Measurements from ENCODE around the gene GPRIN2. TPM values are rescaled to one million over a fixed set of nuclear protein-coding genes. Genes with fewer than 3 reads are reported as not detected.
A peak's percentile ranks its signal among the peaks of the same experiment; 100 is the strongest.
"Not testable (repeated sequence)": the region's sequence is repeated elsewhere in the genome, so short reads cannot be mapped to it uniquely, and the experiment has no call there.

Gene GPRIN2
- total RNA-seq, 1 donor from 2014 or later = 6.3 TPM

GRCh38 chr10:46582568-46582967 is 26.1 kb upstream of the GPRIN2 start:
- DNase-seq (ENCODE audit: low spot score in 2 of 2); H3K9me3 ChIP-seq; H3K27me3 ChIP-seq; H3K4me3 ChIP-seq; H3K4me1 ChIP-seq; H3K27ac ChIP-seq; intact Hi-C loops (cut with DNase I); H3K36me3 ChIP-seq: not testable (repeated sequence)

- H3K4me1 ChIP-seq; H3K36me3 ChIP-seq; H3K9me3 ChIP-seq; DNase-seq (ENCODE audit: low spot score in 2 of 2); intact Hi-C loops (cut with DNase I); H3K27ac ChIP-seq; H3K27me3 ChIP-seq; H3K4me3 ChIP-seq: not testable (repeated sequence)
Measured at GRCh38 chr10:46581997-46582396, 25.5 kb upstream of the GPRIN2 start.

DNA sequence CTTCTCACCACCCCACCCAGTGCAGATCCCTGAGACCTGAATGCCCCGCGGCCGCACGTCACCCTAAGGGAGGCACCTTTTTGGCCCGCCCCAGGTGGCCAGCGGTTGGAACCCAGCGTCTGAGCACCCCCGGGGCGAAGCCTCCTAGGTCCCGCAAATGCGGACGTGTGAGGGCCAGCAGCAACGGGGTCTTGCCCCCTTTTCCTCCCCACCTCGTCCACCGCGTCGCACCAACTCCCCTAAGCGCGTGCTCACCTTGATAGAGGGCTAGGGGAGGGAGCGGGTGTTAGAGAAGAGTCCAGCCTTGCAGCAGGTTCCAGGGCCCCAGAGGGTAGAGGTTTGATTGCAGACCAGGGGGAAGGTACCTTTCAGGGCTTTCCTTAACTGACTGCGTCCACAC is 22.9 kb upstream of the GPRIN2 start:
- intact Hi-C loops (cut with DNase I); H3K27me3 ChIP-seq; H3K4me1 ChIP-seq; H3K4me3 ChIP-seq; H3K27ac ChIP-seq; DNase-seq (ENCODE audit: low spot score in 2 of 2); H3K9me3 ChIP-seq; H3K36me3 ChIP-seq: not testable (repeated sequence)

- DNase-seq (ENCODE audit: low spot score in 2 of 2); intact Hi-C loops (cut with DNase I); H3K27ac ChIP-seq; H3K9me3 ChIP-seq; H3K4me1 ChIP-seq; H3K27me3 ChIP-seq; H3K36me3 ChIP-seq: not testable (repeated sequence)
- H3K4me3 ChIP-seq = peak within 1 kb of the TSS in 1 of 2 donors; percentile 49
Measured at GRCh38 chr10:46578474-46579178, 22.2 kb upstream of the GPRIN2 start, which contains the start of gene SYT15. TSS of gene SYT15 (plus strand) at chr10:46579128. CDS start at chr10:46579169, 41 bp downstream.

DNA sequence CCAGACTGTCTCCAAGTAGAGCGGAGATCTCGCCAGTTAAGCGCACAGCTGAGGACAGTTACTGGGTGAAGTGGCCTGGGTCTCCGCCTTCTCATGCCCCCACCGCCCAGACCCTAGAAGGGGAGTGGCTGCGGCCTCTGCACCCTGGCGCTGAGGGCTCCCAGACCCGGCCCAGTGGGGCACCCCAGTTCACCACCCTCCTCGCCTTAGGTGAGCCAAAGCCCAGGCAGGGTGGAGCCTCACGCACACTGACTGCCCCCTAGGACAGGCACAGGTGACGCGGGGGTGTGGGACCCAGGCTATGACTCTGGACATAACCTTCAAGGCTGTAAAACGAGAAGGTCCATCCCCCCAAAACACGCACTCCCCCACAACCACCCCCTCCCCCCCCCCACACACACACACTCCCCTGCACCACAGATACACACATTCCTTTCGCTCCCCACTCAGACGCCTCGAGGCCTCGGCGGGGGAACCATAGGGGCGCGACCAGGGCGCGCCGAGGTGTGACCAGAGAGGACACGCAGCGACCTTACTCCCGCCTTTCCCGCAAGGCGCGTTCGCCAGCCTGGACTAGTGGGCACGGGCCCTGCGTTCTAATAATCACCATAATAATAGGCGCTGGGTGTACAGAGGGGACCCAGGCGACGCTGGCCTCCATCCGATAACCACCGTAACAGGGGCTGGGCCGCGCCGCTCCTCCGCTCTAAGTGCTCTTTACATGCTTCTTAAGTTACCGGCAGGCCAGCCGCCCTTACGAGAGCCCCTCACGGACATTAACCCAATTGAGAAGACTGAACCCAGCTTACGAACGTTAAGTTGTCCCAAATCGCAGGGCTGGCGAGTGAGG is 21.4 kb upstream of the GPRIN2 start:
- intact Hi-C loops (cut with DNase I); DNase-seq (ENCODE audit: low spot score in 2 of 2); H3K27ac ChIP-seq; H3K9me3 ChIP-seq; H3K4me1 ChIP-seq; H3K27me3 ChIP-seq; H3K36me3 ChIP-seq: not testable (repeated sequence)
- peak overlapping the region in 1 of 2 donors; percentile 49 for H3K4me3 ChIP-seq

- H3K36me3 ChIP-seq; intact Hi-C loops (cut with DNase I); DNase-seq (ENCODE audit: low spot score in 2 of 2); H3K27me3 ChIP-seq; H3K4me3 ChIP-seq; H3K27ac ChIP-seq; H3K4me1 ChIP-seq; H3K9me3 ChIP-seq: not testable (repeated sequence)
Measured at GRCh38 chr10:46573884-46574283, 17.4 kb upstream of the GPRIN2 start.

- H3K4me1 ChIP-seq; H3K36me3 ChIP-seq; H3K4me3 ChIP-seq; H3K9me3 ChIP-seq; intact Hi-C loops (cut with DNase I); H3K27me3 ChIP-seq; DNase-seq (ENCODE audit: low spot score in 2 of 2); H3K27ac ChIP-seq: not testable (repeated sequence)
Measured at GRCh38 chr10:46573314-46573713, 16.9 kb upstream of the GPRIN2 start.

- H3K27me3 ChIP-seq; intact Hi-C loops (cut with DNase I); H3K4me3 ChIP-seq; H3K4me1 ChIP-seq; H3K9me3 ChIP-seq; DNase-seq (ENCODE audit: low spot score in 2 of 2); H3K27ac ChIP-seq; H3K36me3 ChIP-seq: not testable (repeated sequence)
Measured at GRCh38 chr10:46572765-46573164, 16.3 kb upstream of the GPRIN2 start.

DNA sequence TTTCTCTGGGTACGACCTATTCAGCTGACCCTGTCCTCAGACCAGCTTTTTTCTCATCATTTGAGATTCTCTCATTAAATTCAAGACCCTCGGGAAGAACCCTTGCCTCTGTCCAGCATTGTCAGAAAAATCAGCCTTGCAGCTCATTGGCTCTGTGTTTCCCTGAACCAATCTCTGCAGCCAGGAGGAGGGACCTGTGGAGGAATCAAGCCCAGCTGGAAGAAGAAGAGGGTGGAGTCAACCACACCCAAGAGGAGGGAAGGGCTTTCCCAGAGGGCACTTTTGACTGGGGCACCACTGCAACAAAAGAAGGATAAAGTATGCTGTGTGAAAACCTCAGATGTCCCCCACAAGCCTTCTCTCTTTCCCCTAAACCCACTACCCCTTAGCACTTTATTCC is 14.2 kb upstream of the GPRIN2 start:
- DNase-seq (ENCODE audit: low spot score in 2 of 2); H3K27me3 ChIP-seq; H3K4me1 ChIP-seq; intact Hi-C loops (cut with DNase I); H3K36me3 ChIP-seq; H3K27ac ChIP-seq; H3K9me3 ChIP-seq; H3K4me3 ChIP-seq: not testable (repeated sequence)

- H3K27ac ChIP-seq; H3K4me3 ChIP-seq; H3K36me3 ChIP-seq; DNase-seq (ENCODE audit: low spot score in 2 of 2); intact Hi-C loops (cut with DNase I); H3K4me1 ChIP-seq; H3K27me3 ChIP-seq; H3K9me3 ChIP-seq: not testable (repeated sequence)
Measured at GRCh38 chr10:46567151-46567550, 10.7 kb upstream of the GPRIN2 start.

All from ascending aorta (tissue), 2 donors.